ENCODE measurements around the gene CACNA1F.

The CACNA1F gene

DNA sequence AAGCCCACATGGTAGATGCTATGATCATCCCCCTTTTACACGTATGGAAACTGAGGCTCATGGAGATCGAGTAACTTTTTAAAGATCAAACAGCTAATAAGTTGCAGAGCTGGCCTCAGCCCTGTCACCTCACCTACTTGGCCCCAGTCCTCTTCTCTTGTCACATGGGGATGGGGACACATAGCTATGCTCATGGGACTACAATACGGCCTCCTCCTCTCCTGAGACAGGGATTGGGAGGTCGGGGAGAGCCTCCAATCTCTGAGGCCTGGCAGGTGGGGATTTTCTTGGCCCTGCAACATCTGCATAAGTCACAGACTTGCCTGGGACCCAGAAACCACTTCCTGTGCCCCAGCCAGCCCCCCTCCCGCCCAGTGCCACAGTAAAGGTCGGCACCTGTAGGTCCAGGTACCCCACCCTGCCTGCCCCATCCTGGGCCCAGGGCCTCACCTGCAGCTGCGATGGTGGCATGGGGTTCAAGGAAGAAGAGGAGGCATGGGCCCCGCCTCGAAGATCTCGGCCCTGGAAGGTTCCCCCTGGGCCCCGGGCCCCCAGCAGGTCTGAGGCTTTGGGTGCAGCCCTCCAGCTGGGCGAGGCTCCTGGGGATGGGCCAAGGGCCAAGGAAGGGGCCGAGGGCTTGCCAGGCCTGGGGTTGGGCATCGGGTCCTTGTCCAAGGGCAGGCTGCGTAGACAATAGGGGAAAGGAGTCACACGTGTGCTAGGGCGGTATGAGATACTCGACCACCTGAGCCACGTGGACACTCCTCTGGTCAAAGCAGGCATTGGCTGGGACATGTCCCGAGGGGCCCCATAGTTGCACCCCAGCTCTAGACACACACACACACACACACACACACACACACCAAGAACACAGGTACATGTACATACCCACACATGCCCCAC lies 25.0 kb upstream of the CACNA1F start:
- H3K4me3 ChIP-seq (replicated peaks; ENCODE audit: insufficient read depth, low read length), result no peak overlapping the region
- DNase-seq (ENCODE audit: low read depth in 1 of 2, low spot score in 1 of 2), result no peak
- TF ChIP-seq, protein P1, sequence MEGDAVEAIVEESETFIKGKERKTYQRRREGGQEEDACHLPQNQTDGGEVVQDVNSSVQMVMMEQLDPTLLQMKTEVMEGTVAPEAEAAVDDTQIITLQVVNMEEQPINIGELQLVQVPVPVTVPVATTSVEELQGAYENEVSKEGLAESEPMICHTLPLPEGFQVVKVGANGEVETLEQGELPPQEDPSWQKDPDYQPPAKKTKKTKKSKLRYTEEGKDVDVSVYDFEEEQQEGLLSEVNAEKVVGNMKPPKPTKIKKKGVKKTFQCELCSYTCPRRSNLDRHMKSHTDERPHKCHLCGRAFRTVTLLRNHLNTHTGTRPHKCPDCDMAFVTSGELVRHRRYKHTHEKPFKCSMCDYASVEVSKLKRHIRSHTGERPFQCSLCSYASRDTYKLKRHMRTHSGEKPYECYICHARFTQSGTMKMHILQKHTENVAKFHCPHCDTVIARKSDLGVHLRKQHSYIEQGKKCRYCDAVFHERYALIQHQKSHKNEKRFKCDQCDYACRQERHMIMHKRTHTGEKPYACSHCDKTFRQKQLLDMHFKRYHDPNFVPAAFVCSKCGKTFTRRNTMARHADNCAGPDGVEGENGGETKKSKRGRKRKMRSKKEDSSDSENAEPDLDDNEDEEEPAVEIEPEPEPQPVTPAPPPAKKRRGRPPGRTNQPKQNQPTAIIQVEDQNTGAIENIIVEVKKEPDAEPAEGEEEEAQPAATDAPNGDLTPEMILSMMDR (IDR thresholded peaks at IDR 0.05; ENCODE audit: insufficient read depth, low read length), result no peak
- no peak overlapping the region for H3K27ac ChIP-seq (replicated peaks)
- no peaks in the 10 kb centered on the region for H3K27me3 ChIP-seq (ENCODE audit: insufficient read depth, poor library complexity, severe bottlenecking)

DNA sequence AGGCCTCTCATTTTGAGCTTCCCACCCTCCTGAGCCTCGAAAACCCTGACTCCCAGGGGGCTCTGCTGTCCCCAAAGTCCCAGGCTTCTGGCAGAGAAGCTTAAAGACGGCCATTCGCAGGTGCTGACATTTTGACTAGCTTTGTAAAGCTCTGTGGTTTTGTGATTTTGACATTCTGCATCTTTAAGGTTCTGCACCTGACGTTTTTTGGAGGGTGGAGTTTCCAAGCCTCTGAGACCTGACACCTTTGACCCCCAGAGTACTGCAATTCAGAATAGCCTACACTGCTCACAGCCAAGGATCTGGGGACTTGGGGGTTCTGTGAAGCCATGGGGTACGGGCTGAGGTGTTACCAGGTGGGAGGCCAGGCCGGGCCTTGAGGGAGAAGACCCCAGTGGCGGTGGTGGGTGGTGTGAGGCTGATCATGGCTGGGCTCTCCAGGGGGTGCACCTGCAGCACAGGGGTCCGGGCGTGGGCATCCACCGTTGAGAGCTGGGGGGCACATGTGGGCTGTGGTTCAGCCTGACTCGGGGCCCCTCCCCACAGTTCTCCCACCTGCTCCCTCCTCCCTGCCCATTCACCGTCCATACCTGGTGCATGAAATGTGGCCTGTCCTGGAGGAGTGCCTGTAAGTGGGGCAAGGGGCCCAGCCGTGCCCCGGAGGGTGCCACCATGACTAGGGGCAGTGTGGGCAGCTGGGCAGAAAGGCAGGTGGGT lies 24.1 kb upstream of the CACNA1F start:
- DNase-seq (ENCODE audit: low read depth in 1 of 2, low spot score in 1 of 2), result no peak
- no peak overlapping the region for H3K4me3 ChIP-seq (replicated peaks; ENCODE audit: insufficient read depth, low read length)
- TF ChIP-seq POLR2AphosphoS5 (IDR thresholded peaks at IDR 0.05; ENCODE audit: low read depth), result no peak
- TF ChIP-seq, protein P1 (IDR thresholded peaks at IDR 0.05; ENCODE audit: insufficient read depth, low read length), result no peak
- no peak for TF ChIP-seq SPI1 (IDR thresholded peaks at IDR 0.05; ENCODE audit: borderline replicate concordance, low read depth)
- TF ChIP-seq GABPA (IDR thresholded peaks at IDR 0.05; ENCODE audit: low read depth), result no peak
- TF ChIP-seq REST (IDR thresholded peaks at IDR 0.05; ENCODE audit: insufficient replicate concordance, low read depth), result no peak
- no peak overlapping the region for H3K27ac ChIP-seq (replicated peaks)
- no peaks in the 10 kb centered on the region for H3K27me3 ChIP-seq (ENCODE audit: insufficient read depth, poor library complexity, severe bottlenecking)

DNA sequence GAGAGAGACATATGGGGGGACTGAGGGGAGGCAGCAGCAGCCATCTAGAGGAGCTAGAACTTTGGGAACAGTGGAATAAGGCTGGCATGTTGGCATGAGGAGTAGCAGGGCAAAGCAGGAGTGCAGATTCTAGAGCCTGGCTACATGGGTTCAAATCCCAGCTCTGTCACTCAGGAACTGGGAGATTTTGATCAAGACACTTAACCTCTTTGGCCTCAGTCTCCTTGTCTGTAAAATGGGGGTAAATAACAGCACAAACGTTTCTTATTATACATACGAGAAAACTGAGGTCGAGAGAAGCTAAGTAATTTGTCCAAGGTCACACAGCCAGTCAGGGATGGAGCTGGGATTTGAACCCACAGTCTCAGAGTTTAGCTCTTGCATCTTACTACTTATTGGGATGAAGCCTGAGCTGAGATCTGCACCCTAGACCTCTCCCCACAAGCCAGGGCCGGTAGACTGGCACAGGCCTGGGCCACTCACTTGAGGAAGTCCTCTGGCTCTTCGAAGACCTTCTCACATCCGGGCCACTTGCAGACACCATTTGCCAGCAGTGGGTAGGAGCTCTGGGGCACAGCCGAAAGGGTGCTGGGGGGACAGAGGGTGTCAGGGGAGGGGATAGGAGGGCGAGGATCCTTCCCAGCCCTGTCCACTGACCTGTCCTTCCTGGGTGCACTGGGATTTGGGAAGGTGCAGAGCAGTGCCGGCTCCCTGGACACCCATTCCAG lies 23.3 kb upstream of the CACNA1F start:
- Histone ChIP-seq H3K27ac (replicated peaks) (no peak overlapping the region), H3K4me3 (replicated peaks; ENCODE audit: insufficient read depth, low read length) (no peak overlapping the region), H3K27me3 (ENCODE audit: insufficient read depth, poor library complexity, severe bottlenecking) (no peaks in the 10 kb centered on the region)
- DNase-seq (ENCODE audit: low read depth in 1 of 2, low spot score in 1 of 2), result no peak
- no peak for TF ChIP-seq SPI1 (IDR thresholded peaks at IDR 0.05; ENCODE audit: borderline replicate concordance, low read depth)
- TF ChIP-seq POLR2AphosphoS5 (IDR thresholded peaks at IDR 0.05; ENCODE audit: low read depth), result no peak
- TF ChIP-seq, protein P1 (IDR thresholded peaks at IDR 0.05; ENCODE audit: insufficient read depth, low read length), result no peak
- no peak for TF ChIP-seq REST (IDR thresholded peaks at IDR 0.05; ENCODE audit: insufficient replicate concordance, low read depth)

Data from HL-60 (cell line).